Measurements from ENCODE around the gene CCDC171. TPM values are rescaled to one million over a fixed set of nuclear protein-coding genes. Genes with fewer than 3 reads are reported as not detected.

The CCDC171 gene
- total RNA-seq, 2 experiments from 2014 or later, result 0.49 to 1.1 TPM

DNA sequence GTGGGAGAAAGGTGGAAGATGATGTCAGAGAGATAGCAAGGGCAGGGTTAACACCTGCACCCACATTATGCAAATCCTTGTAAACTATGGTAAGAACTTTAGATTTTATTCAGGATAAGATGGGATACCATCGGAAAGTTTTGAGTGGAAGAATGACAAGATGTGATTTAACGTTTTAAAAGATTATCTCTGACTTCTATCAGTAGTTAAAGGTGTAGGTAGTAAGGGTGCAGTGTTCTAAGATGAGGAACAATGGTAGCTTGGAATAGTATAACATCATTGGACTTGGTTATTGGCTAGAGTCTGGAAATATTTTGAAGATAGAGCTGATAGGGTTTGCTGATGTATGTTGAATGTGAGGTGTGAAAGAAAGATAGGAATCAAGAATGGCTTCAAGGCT lies 211.3 kb downstream of the CCDC171 start:
- ChIA-PET CTCF (no interaction called here), POLR2A (no interaction called here)
- no peak for DNase-seq
- H3K4me1 Mint-ChIP-seq (ENCODE audit: low read depth), result no peaks in the 10 kb centered on the region
- ATAC-seq (ENCODE audit: poor library complexity), result no peak
- Histone ChIP-seq H3K9me3 (ENCODE audit: control insufficient read depth in 1 of 2, insufficient read depth in 1 of 2, low read length in 2 of 2) (no peaks in the 10 kb centered on the region), H3K4me1 (ENCODE audit: insufficient read depth, low read length) (no peaks in the 10 kb centered on the region), H3K36me3 (ENCODE audit: insufficient read depth, low read length) (no peaks in the 10 kb centered on the region), H3K27me3 (ENCODE audit: control insufficient read depth in 1 of 2, insufficient read depth in 2 of 2, low read length in 2 of 2) (no peaks in the 10 kb centered on the region), H3K27ac (ENCODE audit: low read depth in 1 of 2, low read length in 2 of 2) (no peak overlapping the region), H3K4me3 (ENCODE audit: low read length) (no peak overlapping the region)
- H3K27me3 Mint-ChIP-seq, result no peaks in the 10 kb centered on the region
- TF ChIP-seq, protein P1, sequence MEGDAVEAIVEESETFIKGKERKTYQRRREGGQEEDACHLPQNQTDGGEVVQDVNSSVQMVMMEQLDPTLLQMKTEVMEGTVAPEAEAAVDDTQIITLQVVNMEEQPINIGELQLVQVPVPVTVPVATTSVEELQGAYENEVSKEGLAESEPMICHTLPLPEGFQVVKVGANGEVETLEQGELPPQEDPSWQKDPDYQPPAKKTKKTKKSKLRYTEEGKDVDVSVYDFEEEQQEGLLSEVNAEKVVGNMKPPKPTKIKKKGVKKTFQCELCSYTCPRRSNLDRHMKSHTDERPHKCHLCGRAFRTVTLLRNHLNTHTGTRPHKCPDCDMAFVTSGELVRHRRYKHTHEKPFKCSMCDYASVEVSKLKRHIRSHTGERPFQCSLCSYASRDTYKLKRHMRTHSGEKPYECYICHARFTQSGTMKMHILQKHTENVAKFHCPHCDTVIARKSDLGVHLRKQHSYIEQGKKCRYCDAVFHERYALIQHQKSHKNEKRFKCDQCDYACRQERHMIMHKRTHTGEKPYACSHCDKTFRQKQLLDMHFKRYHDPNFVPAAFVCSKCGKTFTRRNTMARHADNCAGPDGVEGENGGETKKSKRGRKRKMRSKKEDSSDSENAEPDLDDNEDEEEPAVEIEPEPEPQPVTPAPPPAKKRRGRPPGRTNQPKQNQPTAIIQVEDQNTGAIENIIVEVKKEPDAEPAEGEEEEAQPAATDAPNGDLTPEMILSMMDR (IDR thresholded peaks at IDR 0.05), result no peak
- intact Hi-C loops (cut with DNase I, micrococcal nuclease), result no loop called here
- H3K9me3 Mint-ChIP-seq, result no peaks in the 10 kb centered on the region
- no peak overlapping the region for H3K4me3 Mint-ChIP-seq
- no peak overlapping the region for H3K27ac Mint-ChIP-seq
- no peaks in the 10 kb centered on the region for H3K36me3 Mint-ChIP-seq (ENCODE audit: low read depth)

- Histone ChIP-seq H3K27ac (ENCODE audit: low read depth in 1 of 2, low read length in 2 of 2) (no peak overlapping the region), H3K4me1 (ENCODE audit: insufficient read depth, low read length) (no peaks in the 10 kb centered on the region), H3K36me3 (ENCODE audit: insufficient read depth, low read length) (no peaks in the 10 kb centered on the region), H3K4me3 (ENCODE audit: low read length) (no peak overlapping the region), H3K9me3 (ENCODE audit: control insufficient read depth in 1 of 2, insufficient read depth in 1 of 2, low read length in 2 of 2) (no peaks in the 10 kb centered on the region), H3K27me3 (ENCODE audit: control insufficient read depth in 1 of 2, insufficient read depth in 2 of 2, low read length in 2 of 2) (no peaks in the 10 kb centered on the region)
- no peaks in the 10 kb centered on the region for H3K36me3 Mint-ChIP-seq (ENCODE audit: low read depth)
- intact Hi-C loops (cut with DNase I, micrococcal nuclease), result no loop called here
- no peaks in the 10 kb centered on the region for H3K4me1 Mint-ChIP-seq (ENCODE audit: low read depth)
- H3K27me3 Mint-ChIP-seq, result no peaks in the 10 kb centered on the region
- H3K4me3 Mint-ChIP-seq, result no peak overlapping the region
- H3K9me3 Mint-ChIP-seq, result no peaks in the 10 kb centered on the region
- DNase-seq (no peak), ATAC-seq (ENCODE audit: poor library complexity) (no peak)
- no peak overlapping the region for H3K27ac Mint-ChIP-seq
- TF ChIP-seq, protein P1 (IDR thresholded peaks at IDR 0.05), result no peak
- ChIA-PET POLR2A (no interaction called here), CTCF (no interaction called here)
Observed at GRCh38 chr9:15769547-15769946, 216.7 kb downstream of the CCDC171 start.

- ChIA-PET POLR2A (no interaction called here), CTCF (no interaction called here)
- no peak overlapping the region for H3K4me3 ChIP-seq (ENCODE audit: low read length)
- TF ChIP-seq, protein P1 (IDR thresholded peaks at IDR 0.05), result no peak
- H3K9me3 ChIP-seq (ENCODE audit: control insufficient read depth in 1 of 2, insufficient read depth in 1 of 2, low read length in 2 of 2), result no peaks in the 10 kb centered on the region
- ATAC-seq (ENCODE audit: poor library complexity), result no peak
- no peak overlapping the region for H3K27ac Mint-ChIP-seq
- no peaks in the 10 kb centered on the region for H3K36me3 Mint-ChIP-seq (ENCODE audit: low read depth)
- no peak for DNase-seq
- no peaks in the 10 kb centered on the region for H3K36me3 ChIP-seq (ENCODE audit: insufficient read depth, low read length)
- no peaks in the 10 kb centered on the region for H3K4me1 Mint-ChIP-seq (ENCODE audit: low read depth)
- no peak overlapping the region for H3K4me3 Mint-ChIP-seq
- no peaks in the 10 kb centered on the region for H3K9me3 Mint-ChIP-seq
- H3K27me3 ChIP-seq (ENCODE audit: control insufficient read depth in 1 of 2, insufficient read depth in 2 of 2, low read length in 2 of 2), result no peaks in the 10 kb centered on the region
- H3K27ac ChIP-seq (ENCODE audit: low read depth in 1 of 2, low read length in 2 of 2), result no peak overlapping the region
- intact Hi-C loops (cut with DNase I, micrococcal nuclease), result no loop called here
- H3K4me1 ChIP-seq (ENCODE audit: insufficient read depth, low read length), result no peaks in the 10 kb centered on the region
- no peaks in the 10 kb centered on the region for H3K27me3 Mint-ChIP-seq
Observed at GRCh38 chr9:15778861-15779260, 226.0 kb downstream of the CCDC171 start.
